K562 (cell line): ENCODE measurements around the gene WFIKKN2.

Source experiments
- CEBPB ChIP-seq: fragments of 450-650 bp; IDR thresholded peaks from 2 replicates; pipeline ENCODE4 v1.6.1; 2016; ENCODE audit warnings: missing genetic modification characterization, missing compliant biosample characterization
- CTCF ChIP-seq, 3 experiments: IDR thresholded peaks in 2 of 3; conservative IDR thresholded peaks in 1 of 3; 2 replicates each; pipeline ENCODE4 v1.5.1; 2011 to 2012; ENCODE audit warnings: low read length in 3 of 3, mild to moderate bottlenecking in 3 of 3, control low read depth in 2 of 3, improper control_type of control experiment in 1 of 3, inconsistent platforms in 1 of 3, low read depth in 1 of 3, mixed read lengths in 1 of 3, moderate library complexity in 1 of 3; ENCODE audit not compliant: insufficient read depth in 2 of 3
- HNRNPUL1 ChIP-seq: fragments of 200-400 bp; formaldehyde crosslinking; IDR thresholded peaks from 2 replicates; pipeline ENCODE4 v1.6.1; 2017; ENCODE audit warnings: low read length
- MAX ChIP-seq: sonication (generic); formaldehyde crosslinking; IDR thresholded peaks from 2 replicates; pipeline ENCODE4 v1.9.0; 2022; ENCODE audit warnings: mild to moderate bottlenecking, missing genetic modification reagents
- NR2C2 ChIP-seq, 2 experiments: fragments of 200-800 bp in 1 of 2; sonication (Bioruptor generic) in 1 of 2; sonication (generic) in 1 of 2; formaldehyde crosslinking in 1 of 2; IDR thresholded peaks; 2 replicates each; pipeline versions ENCODE4 v1.6.1 to v1.8.0; 2016 to 2022; ENCODE audit warnings: mild to moderate bottlenecking in 1 of 2, missing compliant biosample characterization in 1 of 2, missing genetic modification characterization in 1 of 2, missing genetic modification reagents in 1 of 2
- PATZ1 ChIP-seq: fragments of 250-450 bp; sonication (Bioruptor Pico); IDR thresholded peaks from 2 replicates; pipeline ENCODE4 v1.5.0; 2020; ENCODE audit warnings: mild to moderate bottlenecking, borderline replicate concordance
- POLR2A ChIP-seq: fragments of 450-650 bp; conservative IDR thresholded peaks from 2 replicates; pipeline ENCODE4 v1.6.1; 2016
- THAP12 ChIP-seq: fragments of 250-450 bp; sonication (Bioruptor Pico); IDR thresholded peaks from 2 replicates; pipeline ENCODE4 v1.9.0; 2021; ENCODE audit warnings: mild to moderate bottlenecking, inconsistent platforms
- U2AF1 ChIP-seq: fragments of 200-400 bp; formaldehyde crosslinking; optimal IDR thresholded peaks from 2 replicates; pipeline ENCODE3; 2017; ENCODE audit warnings: mild to moderate bottlenecking, low read depth, low read length, moderate library complexity
- UBTF ChIP-seq, 2 experiments: IDR thresholded peaks; 2 replicates each; pipeline ENCODE4 v1.6.1; 2012; ENCODE audit warnings: improper control_type of control experiment in 2 of 2, low read depth in 2 of 2, low read length in 2 of 2, borderline replicate concordance in 1 of 2
- ZBTB26 ChIP-seq: fragments of 450-650 bp; formaldehyde crosslinking; IDR thresholded peaks from 2 replicates; pipeline ENCODE4 v1.4.0; 2022; ENCODE audit warnings: missing genetic modification characterization

GRCh38 chr17:50844117-50844700 lies 8.8 kb downstream of the WFIKKN2 start:
- TF ChIP-seq NR2C2 (CRISPR knock-in tag; IDR thresholded peaks at IDR 0.05) (no peak), NR2C2 (tag; IDR thresholded peaks at IDR 0.05) (no peak), CEBPB (tag) (no peak), CTCF (IDR thresholded peaks at IDR 0.05 in 2 of 3, conservative IDR thresholded peaks at IDR 0.05 in 1 of 3; ENCODE audit: insufficient read depth in 2 of 3, low read depth in 1 of 3, low read length in 3 of 3) (no peak), UBTF (IDR thresholded peaks at IDR 0.05; ENCODE audit: borderline replicate concordance in 1 of 2, low read depth in 2 of 2, low read length in 2 of 2) (no peak), THAP12 (CRISPR knock-in tag) (no peak), U2AF1 (no peak), MAX (CRISPR knock-in tag) (no peak), POLR2A (no peak), PATZ1 (CRISPR knock-in tag) (no peak), ZBTB26 (no peak), HNRNPUL1 (no peak)
